HepG2 (cell line): Measurements from ENCODE around the gene TM4SF18. TPM values are rescaled to one million over a fixed set of nuclear protein-coding genes. Genes with fewer than 3 reads are reported as not detected.
A peak's percentile ranks its signal among the peaks of the same experiment; 100 is the strongest.

ENCODE experiments used
- CBFB ChIP-seq: sonication (generic); formaldehyde crosslinking; IDR thresholded peaks from 2 replicates; pipeline ENCODE4 v1.4.0; 2020; ENCODE audit warnings: missing genetic modification reagents
- FOSL1 ChIP-seq: sonication (generic); formaldehyde crosslinking; IDR thresholded peaks from 2 replicates; pipeline ENCODE4 v1.9.0; 2021; ENCODE audit warnings: missing genetic modification reagents, borderline replicate concordance
- GATAD2A ChIP-seq: IDR thresholded peaks from 2 replicates; pipeline ENCODE4 v1.6.1; 2016
- HNF4A ChIP-seq: sonication (generic); formaldehyde crosslinking; IDR thresholded peaks from 2 replicates; pipeline ENCODE4 v1.4.0; 2020; ENCODE audit warnings: missing genetic modification reagents
- NPAS2 ChIP-seq: sonication (generic); formaldehyde crosslinking; IDR thresholded peaks from 2 replicates; pipeline ENCODE4 v1.8.0; 2022; ENCODE audit warnings: mild to moderate bottlenecking, missing genetic modification reagents, borderline replicate concordance
- NR2F2 ChIP-seq: IDR thresholded peaks from 2 replicates; pipeline ENCODE4 v1.6.1; 2012; ENCODE audit warnings: low read depth, inconsistent platforms, borderline replicate concordance
- RXRA ChIP-seq: sonication (generic); formaldehyde crosslinking; IDR thresholded peaks from 2 replicates; pipeline ENCODE4 v1.5.1; 2020; ENCODE audit warnings: missing genetic modification reagents
- SAFB2 ChIP-seq: sonication (generic); formaldehyde crosslinking; IDR thresholded peaks from 2 replicates; pipeline ENCODE4 v1.5.1; 2020; ENCODE audit warnings: missing genetic modification reagents, low read depth, mild to moderate bottlenecking, borderline replicate concordance
- SALL1 ChIP-seq: sonication (generic); formaldehyde crosslinking; IDR thresholded peaks from 2 replicates; pipeline ENCODE4 v1.8.0; 2022; ENCODE audit warnings: mild to moderate bottlenecking, missing genetic modification reagents
- TARDBP ChIP-seq: sonication (generic); formaldehyde crosslinking; IDR thresholded peaks from 2 replicates; pipeline ENCODE4 v1.8.0; 2022; ENCODE audit warnings: mild to moderate bottlenecking, missing genetic modification reagents
- ZBED4 ChIP-seq: sonication (generic); formaldehyde crosslinking; IDR thresholded peaks from 2 replicates; pipeline ENCODE4 v1.4.0; 2020; ENCODE audit warnings: missing genetic modification reagents, borderline replicate concordance
- ZNF335 ChIP-seq: sonication (generic); formaldehyde crosslinking; IDR thresholded peaks from 2 replicates; pipeline ENCODE4 v1.4.0; 2020; ENCODE audit warnings: missing genetic modification reagents
- ZNF34 ChIP-seq: sonication (generic); formaldehyde crosslinking; IDR thresholded peaks from 2 replicates; pipeline ENCODE4 v1.4.0; 2020; ENCODE audit warnings: mild to moderate bottlenecking, missing genetic modification reagents, borderline replicate concordance
- ZNF598 ChIP-seq: sonication (generic); formaldehyde crosslinking; IDR thresholded peaks from 2 replicates; pipeline ENCODE4 v1.5.1; 2020; ENCODE audit warnings: mild to moderate bottlenecking, missing genetic modification reagents, borderline replicate concordance
- polyA plus RNA-seq, 8 experiments: library from polyadenylated mRNA; depleted of rRNA in 3 of 8; stranded (reverse) in 7 of 8; unstranded in 1 of 8; fragments of >200 nt; fragmentation: Illumina TruSeq in 4 of 8; extraction: Trizol in 4 of 8; gene quantifications; 2 replicates each; pipeline versions ENCODE4 v1.2.1 to v1.2.3, GENCODE V29; 2011 to 2016; ENCODE audit warnings: low read depth in 4 of 8, missing spikeins in 1 of 8, mixed read lengths in 1 of 8; ENCODE audit not compliant: insufficient read depth in 1 of 8
- total RNA-seq, 5 experiments: library from RNA; depleted of rRNA; stranded (reverse); fragments of >200 nt; fragmentation: Illumina TruSeq; extraction: Trizol; gene quantifications; 2 replicates each; pipeline ENCODE4 v1.2.3, GENCODE V29; 2016; ENCODE audit warnings: low read depth in 1 of 5
- TF ChIP-seq, protein P1 (sequence below): sonication (generic); formaldehyde crosslinking; IDR thresholded peaks from 2 replicates; pipeline ENCODE4 v1.4.0; 2020; ENCODE audit warnings: missing genetic modification reagents
- TF ChIP-seq, protein P2 (sequence below): sonication (generic); formaldehyde crosslinking; IDR thresholded peaks from 2 replicates; pipeline ENCODE4 v1.5.0; 2020; ENCODE audit warnings: mild to moderate bottlenecking, missing genetic modification reagents, moderate library complexity
- TF ChIP-seq, protein P3 (sequence below): fragments of 450-650 bp; IDR thresholded peaks from 2 replicates; pipeline ENCODE4 v1.6.1; 2017; ENCODE audit warnings: mild to moderate bottlenecking

TM4SF18 gene
- total and polyA plus RNA-seq, 2 of the 13 experiments (the other 11 are each of a cell fraction or from before 2014, with no cell fraction given): 0.15 TPM; not detected in 1

GRCh38 chr3:149381173-149382100 lies 48.0 kb upstream of the TM4SF18 start (continued):
- TF ChIP-seq ZBED4: no peak
- TF ChIP-seq ZNF335 (CRISPR knock-in tag): no peak
- no peak for TF ChIP-seq SAFB2
- no peak for TF ChIP-seq ZNF34 (CRISPR knock-in tag)
- peak; percentile 71 for TF ChIP-seq GATAD2A
- TF ChIP-seq, protein P1, sequence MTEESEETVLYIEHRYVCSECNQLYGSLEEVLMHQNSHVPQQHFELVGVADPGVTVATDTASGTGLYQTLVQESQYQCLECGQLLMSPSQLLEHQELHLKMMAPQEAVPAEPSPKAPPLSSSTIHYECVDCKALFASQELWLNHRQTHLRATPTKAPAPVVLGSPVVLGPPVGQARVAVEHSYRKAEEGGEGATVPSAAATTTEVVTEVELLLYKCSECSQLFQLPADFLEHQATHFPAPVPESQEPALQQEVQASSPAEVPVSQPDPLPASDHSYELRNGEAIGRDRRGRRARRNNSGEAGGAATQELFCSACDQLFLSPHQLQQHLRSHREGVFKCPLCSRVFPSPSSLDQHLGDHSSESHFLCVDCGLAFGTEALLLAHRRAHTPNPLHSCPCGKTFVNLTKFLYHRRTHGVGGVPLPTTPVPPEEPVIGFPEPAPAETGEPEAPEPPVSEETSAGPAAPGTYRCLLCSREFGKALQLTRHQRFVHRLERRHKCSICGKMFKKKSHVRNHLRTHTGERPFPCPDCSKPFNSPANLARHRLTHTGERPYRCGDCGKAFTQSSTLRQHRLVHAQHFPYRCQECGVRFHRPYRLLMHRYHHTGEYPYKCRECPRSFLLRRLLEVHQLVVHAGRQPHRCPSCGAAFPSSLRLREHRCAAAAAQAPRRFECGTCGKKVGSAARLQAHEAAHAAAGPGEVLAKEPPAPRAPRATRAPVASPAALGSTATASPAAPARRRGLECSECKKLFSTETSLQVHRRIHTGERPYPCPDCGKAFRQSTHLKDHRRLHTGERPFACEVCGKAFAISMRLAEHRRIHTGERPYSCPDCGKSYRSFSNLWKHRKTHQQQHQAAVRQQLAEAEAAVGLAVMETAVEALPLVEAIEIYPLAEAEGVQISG (CRISPR knock-in tag): no peak
- TF ChIP-seq HNF4A: peak; percentile 72
- TF ChIP-seq TARDBP: 0 out of 2 replicates have a peak, but pooled peaks have one; percentile 38
- TF ChIP-seq NPAS2 (CRISPR knock-in tag): no peak
- no peak; the same call in 1 of the 2 replicates for TF ChIP-seq RXRA (CRISPR knock-in tag)
- no peak for TF ChIP-seq ZNF598
- TF ChIP-seq SALL1: peak; percentile 66; the same call in 1 of the 2 replicates
- TF ChIP-seq CBFB (CRISPR knock-in tag): no peak
- TF ChIP-seq, protein P2, sequence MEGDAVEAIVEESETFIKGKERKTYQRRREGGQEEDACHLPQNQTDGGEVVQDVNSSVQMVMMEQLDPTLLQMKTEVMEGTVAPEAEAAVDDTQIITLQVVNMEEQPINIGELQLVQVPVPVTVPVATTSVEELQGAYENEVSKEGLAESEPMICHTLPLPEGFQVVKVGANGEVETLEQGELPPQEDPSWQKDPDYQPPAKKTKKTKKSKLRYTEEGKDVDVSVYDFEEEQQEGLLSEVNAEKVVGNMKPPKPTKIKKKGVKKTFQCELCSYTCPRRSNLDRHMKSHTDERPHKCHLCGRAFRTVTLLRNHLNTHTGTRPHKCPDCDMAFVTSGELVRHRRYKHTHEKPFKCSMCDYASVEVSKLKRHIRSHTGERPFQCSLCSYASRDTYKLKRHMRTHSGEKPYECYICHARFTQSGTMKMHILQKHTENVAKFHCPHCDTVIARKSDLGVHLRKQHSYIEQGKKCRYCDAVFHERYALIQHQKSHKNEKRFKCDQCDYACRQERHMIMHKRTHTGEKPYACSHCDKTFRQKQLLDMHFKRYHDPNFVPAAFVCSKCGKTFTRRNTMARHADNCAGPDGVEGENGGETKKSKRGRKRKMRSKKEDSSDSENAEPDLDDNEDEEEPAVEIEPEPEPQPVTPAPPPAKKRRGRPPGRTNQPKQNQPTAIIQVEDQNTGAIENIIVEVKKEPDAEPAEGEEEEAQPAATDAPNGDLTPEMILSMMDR (CRISPR knock-in tag): no peak
- TF ChIP-seq FOSL1 (CRISPR knock-in tag): no peak
- TF ChIP-seq, protein P3, sequence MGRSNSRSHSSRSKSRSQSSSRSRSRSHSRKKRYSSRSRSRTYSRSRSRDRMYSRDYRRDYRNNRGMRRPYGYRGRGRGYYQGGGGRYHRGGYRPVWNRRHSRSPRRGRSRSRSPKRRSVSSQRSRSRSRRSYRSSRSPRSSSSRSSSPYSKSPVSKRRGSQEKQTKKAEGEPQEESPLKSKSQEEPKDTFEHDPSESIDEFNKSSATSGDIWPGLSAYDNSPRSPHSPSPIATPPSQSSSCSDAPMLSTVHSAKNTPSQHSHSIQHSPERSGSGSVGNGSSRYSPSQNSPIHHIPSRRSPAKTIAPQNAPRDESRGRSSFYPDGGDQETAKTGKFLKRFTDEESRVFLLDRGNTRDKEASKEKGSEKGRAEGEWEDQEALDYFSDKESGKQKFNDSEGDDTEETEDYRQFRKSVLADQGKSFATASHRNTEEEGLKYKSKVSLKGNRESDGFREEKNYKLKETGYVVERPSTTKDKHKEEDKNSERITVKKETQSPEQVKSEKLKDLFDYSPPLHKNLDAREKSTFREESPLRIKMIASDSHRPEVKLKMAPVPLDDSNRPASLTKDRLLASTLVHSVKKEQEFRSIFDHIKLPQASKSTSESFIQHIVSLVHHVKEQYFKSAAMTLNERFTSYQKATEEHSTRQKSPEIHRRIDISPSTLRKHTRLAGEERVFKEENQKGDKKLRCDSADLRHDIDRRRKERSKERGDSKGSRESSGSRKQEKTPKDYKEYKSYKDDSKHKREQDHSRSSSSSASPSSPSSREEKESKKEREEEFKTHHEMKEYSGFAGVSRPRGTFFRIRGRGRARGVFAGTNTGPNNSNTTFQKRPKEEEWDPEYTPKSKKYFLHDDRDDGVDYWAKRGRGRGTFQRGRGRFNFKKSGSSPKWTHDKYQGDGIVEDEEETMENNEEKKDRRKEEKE: no peak
- 0 out of 2 replicates have a peak, but pooled peaks have one; percentile 38 for TF ChIP-seq NR2F2
